ENCODE measurements around the gene CCNT2.

GRCh38 chr2:134946073-134946472, 27.5 kb downstream of the CCNT2 start:
- TF ChIP-seq EZH2 (IDR thresholded peaks at IDR 0.05) (no peak), CTCF (IDR thresholded peaks at IDR 0.05) (no peak), EZH2phosphoT487 (IDR thresholded peaks at IDR 0.05) (no peak)
